Mammary epithelial cell (primary cell): ENCODE results near the gene PRPF18.

ENCODE experiments used
- EZH2 ChIP-seq: IDR thresholded peaks from 2 replicates; pipeline ENCODE4 v1.6.1; 2012; ENCODE audit warnings: low read length, inconsistent platforms, borderline replicate concordance
- TF ChIP-seq, protein P1 (sequence below), 2 donors: IDR thresholded peaks in 1 of 2; conservative IDR thresholded peaks in 1 of 2; 2 replicates each; pipeline ENCODE4 v1.5.1; 2011 to 2012; ENCODE audit warnings: inconsistent platforms in 2 of 2, low read length in 2 of 2, mild to moderate bottlenecking in 2 of 2, control low read depth in 1 of 2, low read depth in 1 of 2; ENCODE audit not compliant: insufficient read depth in 1 of 2; ENCODE audit errors: extremely low read depth in 1 of 2

DNA sequence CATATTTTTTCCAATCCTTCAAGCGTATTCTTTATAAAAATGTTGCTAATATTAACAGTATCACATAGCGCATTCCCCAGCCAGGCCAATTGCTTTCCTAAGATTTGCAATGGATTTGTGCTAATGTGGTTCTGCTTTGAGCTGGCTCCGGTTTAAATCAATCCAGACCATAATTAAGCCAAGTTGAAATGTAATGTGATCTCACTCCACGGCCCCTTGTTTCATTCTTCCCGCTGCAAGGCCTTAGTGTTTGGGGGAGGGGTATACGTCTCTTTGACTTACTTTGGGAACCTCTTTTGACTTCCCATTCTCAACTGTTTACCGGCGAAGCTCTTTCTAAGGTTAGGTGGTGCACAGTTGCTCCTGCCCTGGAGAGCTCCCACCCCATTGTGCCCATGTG, 86.4 kb downstream of the PRPF18 start:
- TF ChIP-seq, protein P1, sequence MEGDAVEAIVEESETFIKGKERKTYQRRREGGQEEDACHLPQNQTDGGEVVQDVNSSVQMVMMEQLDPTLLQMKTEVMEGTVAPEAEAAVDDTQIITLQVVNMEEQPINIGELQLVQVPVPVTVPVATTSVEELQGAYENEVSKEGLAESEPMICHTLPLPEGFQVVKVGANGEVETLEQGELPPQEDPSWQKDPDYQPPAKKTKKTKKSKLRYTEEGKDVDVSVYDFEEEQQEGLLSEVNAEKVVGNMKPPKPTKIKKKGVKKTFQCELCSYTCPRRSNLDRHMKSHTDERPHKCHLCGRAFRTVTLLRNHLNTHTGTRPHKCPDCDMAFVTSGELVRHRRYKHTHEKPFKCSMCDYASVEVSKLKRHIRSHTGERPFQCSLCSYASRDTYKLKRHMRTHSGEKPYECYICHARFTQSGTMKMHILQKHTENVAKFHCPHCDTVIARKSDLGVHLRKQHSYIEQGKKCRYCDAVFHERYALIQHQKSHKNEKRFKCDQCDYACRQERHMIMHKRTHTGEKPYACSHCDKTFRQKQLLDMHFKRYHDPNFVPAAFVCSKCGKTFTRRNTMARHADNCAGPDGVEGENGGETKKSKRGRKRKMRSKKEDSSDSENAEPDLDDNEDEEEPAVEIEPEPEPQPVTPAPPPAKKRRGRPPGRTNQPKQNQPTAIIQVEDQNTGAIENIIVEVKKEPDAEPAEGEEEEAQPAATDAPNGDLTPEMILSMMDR (conservative IDR thresholded peaks at IDR 0.05 in 1 of 2, IDR thresholded peaks at IDR 0.05 in 1 of 2; ENCODE audit: extremely low read depth in 1 of 2, insufficient read depth in 1 of 2, low read depth in 1 of 2, low read length in 2 of 2): no peak
- TF ChIP-seq EZH2: no peak
